Erythroblast (primary cell): ENCODE data around the gene ASNSD1.

Source experiments
- GATA1 ChIP-seq: IDR thresholded peaks from 2 replicates; pipeline ENCODE4 v1.6.1; 2011; ENCODE audit warnings: low read depth, mild to moderate bottlenecking, control low read depth, low read length, moderate library complexity
- POLR2A ChIP-seq: IDR thresholded peaks from 2 replicates; pipeline ENCODE4 v1.6.1; 2011; ENCODE audit warnings: mild to moderate bottlenecking, low read length

GRCh38 chr2:189685540-189686229 lies 24.4 kb downstream of the ASNSD1 start:
- TF ChIP-seq POLR2A (no peak), GATA1 (no peak)
